NCI-H2171 treated with DMSO at 0.1 percent for 48 hours (cell line): Measurements from ENCODE around the gene DNAH8.

ENCODE experiments used
- DNase-seq: peaks from one replicate; lab custom pipeline; 2025; lab: John Stamatoyannopoulos, UW

Gene DNAH8

DNA sequence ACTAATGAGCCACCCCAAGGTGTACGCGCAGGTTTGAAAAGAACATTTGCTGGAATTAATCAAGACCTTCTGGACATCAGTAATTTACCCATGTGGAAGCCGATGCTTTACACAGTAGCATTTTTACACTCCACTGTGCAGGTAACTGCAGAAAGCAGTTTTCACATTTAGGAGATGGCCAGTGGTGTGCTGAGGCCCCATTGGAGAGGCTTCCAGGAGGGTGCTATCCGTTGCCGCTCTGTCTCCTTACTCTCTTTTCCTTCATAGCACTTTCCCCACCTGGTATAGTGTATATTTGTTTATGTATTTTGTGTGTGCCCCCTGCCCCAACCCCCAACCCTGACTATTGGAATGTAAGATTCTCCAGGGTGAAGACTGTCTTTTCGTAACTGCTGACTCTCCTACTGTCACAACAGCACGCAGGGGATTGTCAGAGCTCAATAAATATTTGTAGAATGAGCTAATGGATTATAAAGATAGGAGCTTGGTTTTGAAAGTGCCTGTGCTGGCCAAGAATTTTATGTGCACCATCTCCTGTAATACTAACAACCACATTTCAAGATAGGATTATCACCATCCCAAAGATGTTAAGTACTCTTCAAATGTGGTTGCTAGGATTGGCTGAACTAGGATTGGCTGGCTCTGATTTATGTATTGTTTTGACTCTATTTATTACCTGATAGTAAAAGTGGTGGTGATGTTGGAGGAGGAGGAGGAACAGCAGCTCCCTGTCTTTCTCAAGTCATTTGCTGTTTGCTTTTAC, 259.5 kb downstream of the DNAH8 start:
- no peak for DNase-seq

DNA sequence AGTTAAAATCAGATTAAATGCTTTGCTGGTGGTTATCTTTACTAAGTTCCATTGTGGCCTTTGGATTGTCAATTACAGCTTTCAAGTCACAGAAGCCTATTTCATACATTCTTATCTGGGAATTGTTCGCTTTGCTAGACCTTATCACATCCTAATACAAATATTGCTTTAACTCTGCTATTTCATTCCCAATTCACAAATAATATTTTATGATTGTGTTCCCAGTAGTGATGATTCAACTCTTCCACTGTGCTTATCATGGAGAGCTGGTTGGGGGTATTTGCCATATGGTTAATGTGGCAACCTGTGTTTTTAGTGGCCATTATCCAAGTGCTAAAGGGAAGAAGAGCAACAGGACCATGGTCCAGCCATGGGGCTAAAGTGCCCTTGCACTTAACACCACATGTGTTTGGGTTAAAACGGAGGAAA, 260.5 kb downstream of the DNAH8 start:
- DNase-seq, result no peak

DNA sequence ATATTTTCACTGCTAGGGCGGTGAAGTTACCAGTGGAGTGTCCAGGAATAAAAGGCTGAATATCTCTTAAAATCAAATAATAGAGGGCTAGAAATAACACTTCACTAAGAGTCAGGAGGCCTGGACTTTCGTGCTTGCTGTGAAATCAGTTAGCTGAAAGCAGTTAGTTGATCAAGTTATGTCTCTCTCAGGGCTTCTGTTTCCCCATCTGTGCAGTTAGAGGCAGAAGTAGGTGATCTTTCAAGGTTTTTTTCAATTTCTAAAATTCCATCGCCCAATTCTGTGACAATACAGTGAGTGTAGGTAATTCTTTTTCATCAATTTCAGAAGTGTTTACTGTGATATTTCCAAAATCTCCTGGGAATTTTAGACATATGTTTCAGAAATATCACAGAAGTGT, 260.9 kb downstream of the DNAH8 start:
- no peak for DNase-seq

- no peak for DNase-seq
Measured at GRCh38 chr6:38976801-38977500, 261.8 kb downstream of the DNAH8 start.

DNA sequence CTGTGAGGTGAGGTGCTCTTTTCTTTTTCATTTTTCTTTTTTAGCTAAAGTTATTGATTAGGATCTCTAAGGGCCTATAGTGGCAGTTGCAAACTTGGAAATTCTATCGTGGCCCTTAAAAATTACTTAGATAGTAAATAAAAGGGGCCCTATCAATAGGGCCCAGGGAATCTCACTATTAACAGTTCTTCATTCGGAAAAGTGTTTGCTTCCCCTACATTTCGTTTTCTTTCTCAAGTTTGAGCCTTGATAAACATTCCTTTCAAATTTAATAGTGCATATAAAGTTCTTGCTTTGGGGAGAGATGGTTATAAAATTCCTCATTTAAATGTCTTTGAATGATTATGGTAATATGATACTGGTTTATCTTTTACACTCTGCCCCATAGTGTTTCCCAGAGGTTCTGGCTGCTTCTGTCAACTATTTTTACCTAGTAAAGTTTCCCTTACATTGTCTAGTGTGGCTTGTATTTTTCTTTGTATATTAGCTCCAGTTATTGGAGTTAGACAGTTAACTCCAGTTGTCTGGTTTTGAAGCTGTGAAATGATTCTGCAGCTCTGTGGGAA, 263.1 kb downstream of the DNAH8 start:
- no peak for DNase-seq

DNA sequence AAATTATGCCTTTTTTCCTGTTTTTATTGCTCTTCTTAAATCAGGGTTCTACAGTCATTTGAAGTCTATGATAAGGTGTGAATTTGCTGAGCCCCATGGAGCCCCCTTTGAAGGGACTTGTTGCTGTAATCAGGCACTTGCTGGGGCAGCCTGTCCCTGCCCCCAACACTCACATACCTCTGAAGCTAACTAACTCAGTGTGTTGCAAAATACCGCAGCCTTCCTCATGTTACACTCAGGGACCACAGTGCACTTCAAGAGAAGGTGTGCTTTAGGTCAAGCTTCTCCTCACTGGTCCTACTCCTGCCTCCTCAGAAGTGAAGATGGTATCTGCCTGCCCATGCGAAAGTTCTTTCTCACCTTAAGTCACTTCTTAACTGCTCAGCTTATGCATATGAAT, 267.4 kb downstream of the DNAH8 start:
- DNase-seq, result no peak

GRCh38 chr6:38984723-38985122, 269.6 kb downstream of the DNAH8 start:
- no peak for DNase-seq

- DNase-seq, result no peak
Measured at GRCh38 chr6:38985839-38986238, 270.7 kb downstream of the DNAH8 start.

DNA sequence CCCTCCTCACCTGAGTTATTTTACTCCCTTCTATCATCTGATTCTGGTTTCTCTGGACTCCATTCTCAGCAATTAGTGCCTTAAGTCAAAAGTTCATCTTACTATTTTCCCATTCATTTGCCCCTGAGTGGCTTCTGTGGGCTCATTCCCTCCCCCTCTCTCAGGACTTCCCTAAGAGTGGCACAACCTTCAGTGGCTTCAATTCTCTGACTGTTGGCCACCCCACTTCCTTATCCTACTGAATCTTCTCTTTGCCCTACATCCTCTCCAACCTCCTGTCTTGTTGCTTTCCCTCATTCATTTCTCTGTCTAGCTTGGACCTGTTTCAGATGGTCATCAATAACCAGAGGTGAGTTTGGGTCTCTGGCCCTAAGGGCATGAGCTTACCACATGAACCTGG, 272.4 kb downstream of the DNAH8 start:
- DNase-seq, result no peak

DNA sequence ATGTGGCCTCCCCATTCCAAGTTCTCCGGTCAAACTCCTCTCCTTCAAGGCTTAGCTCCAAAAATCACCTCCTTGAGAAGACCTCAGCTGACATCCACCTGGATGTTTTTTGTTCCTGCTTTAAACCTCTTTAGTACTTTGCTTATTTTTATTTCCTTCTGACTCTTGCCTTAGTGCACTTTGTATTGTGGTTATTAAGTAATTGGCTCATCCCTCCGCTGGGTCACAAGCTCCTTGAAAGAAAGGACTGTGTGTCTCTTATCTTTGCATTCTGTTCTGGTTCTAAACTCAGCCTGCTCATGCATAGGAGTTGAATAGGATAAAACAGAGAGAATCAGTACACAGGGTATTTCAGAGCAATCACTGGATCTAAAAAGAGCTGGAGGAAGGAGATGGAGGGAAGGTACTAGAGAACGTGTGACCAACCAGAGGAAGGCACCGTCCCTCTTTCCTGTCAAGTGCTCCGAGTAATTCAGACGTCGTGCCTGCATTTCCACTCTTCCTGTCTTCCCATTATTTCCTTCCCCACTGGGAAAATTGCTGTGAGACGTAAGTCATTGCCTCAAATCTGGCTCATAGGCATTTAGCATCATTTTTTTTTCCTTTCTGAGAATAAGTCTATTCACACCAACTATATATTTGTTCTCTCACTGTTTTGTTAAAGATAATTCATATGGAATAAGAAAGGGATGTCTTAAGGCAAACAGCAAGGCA, 273.8 kb downstream of the DNAH8 start:
- DNase-seq, result no peak

DNA sequence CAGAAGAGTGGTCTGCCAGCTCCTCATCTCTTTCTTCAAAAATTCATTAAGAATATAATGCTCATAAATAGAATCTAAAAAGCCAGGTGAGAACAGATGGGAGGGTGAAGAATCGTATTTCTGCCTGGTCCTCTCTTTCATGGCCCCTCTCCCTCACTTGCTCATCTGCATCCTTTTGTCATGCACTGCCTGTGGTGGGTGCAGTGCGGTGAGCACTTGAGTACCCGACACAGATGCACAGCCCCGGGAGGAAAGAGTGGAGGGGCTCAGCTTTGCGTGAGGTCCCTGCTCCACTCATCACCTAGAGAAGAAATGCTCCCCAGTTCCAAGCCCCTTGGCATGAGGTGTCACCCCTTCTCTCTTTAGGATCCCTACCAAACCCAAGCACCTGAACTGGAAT, 275.4 kb downstream of the DNAH8 start:
- no peak for DNase-seq

GRCh38 chr6:38996676-38997075, 281.6 kb downstream of the DNAH8 start:
- DNase-seq, result no peak

GRCh38 chr6:38997128-38997761, 282.1 kb downstream of the DNAH8 start:
- DNase-seq, result no peak

DNA sequence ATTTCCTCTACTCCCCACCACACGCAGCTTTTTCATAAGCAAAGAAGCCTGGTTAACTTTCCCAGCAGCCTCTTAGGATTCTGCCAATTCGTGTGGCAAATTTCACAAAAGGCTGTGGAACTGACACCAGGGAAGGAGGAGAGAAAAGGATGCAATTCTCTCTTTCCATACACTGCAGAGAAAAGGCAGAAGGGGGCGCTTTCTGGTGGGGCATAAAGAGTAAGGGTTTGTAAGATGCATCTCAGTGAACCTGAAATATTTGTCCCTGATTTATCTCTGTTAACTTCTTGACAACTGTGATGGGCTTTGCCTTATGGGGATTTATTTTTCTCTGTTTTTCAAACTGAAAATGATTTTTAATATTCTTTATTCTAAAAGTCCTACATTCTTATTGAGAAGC, 288.0 kb downstream of the DNAH8 start:
- no peak for DNase-seq

DNA sequence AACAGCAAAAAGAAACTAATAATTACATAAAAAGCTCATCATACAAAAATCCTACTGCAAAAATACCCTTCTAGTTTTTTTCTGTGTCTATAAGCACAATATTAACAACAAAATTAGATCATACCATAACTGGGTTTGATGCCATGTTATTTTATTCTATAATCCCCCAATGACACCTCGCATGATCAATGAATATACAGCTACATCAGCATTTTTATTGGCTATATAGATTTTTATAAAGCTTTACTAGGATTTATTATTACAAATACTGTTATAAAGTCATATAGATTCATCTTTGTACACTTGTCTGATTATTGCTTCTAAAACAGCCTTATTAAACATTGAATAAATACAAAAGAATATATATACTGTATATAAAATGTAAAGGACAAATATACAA, 288.4 kb downstream of the DNAH8 start:
- no peak for DNase-seq

DNA sequence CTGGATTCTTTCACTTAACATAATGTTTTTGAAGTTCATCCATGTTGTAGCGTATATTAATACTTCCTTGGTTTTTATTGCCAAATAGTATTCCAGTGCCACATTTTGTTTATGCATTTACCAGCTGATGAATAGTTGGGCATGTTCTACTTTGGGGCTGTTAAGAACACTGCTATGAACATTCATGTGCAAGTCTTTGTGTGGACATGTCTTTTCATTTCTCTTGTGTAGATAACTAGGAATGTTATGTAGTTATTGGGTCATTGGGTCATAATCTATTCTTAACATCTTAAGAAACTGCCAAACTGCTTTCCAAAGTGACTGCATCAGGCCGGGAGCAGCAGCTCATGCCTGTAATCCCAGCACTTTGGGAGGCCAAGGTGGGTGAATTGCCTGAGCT, 289.7 kb downstream of the DNAH8 start:
- DNase-seq, result no peak

- no peak for DNase-seq
Measured at GRCh38 chr6:39005774-39006173, 290.7 kb downstream of the DNAH8 start.

DNA sequence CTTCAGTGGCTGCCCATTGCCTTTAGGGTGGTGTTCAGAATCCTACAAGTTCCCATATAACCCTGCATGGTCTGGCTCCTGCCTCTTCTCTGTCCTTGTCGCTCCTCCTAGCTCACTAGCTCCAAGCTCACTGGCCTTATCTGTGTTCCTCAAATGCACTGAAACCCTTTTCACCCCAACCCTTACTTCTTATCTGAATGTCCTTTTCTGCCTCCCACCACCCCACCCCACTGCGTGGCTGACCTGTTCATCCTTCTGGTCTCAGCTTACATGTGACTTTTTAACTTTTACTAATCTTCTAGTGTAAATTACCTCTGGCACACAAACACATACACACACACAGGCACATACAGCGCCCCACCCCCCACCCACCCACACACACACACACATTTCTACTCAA, 292.5 kb downstream of the DNAH8 start:
- DNase-seq, result no peak

- no peak for DNase-seq
Measured at GRCh38 chr6:39008737-39009136, 293.6 kb downstream of the DNAH8 start.

DNA sequence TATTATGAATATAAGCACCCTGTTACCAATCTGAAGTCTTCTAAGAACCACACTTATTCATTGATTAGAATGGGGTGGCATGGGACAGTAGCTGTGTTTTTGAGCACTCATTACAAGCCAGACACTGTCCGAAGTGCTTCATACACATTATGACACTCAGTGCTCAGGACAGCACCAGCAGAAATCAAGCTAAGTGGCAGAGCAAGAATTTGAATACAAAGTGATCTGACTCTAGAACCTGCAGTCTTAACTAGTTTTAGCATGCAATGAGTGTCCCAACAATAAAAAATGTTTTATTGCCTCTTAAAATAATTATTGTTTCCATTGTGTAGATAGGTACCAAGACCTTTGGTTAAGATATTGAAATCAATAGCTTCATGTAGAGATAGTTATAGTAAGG, 294.4 kb downstream of the DNAH8 start:
- DNase-seq, result no peak

DNA sequence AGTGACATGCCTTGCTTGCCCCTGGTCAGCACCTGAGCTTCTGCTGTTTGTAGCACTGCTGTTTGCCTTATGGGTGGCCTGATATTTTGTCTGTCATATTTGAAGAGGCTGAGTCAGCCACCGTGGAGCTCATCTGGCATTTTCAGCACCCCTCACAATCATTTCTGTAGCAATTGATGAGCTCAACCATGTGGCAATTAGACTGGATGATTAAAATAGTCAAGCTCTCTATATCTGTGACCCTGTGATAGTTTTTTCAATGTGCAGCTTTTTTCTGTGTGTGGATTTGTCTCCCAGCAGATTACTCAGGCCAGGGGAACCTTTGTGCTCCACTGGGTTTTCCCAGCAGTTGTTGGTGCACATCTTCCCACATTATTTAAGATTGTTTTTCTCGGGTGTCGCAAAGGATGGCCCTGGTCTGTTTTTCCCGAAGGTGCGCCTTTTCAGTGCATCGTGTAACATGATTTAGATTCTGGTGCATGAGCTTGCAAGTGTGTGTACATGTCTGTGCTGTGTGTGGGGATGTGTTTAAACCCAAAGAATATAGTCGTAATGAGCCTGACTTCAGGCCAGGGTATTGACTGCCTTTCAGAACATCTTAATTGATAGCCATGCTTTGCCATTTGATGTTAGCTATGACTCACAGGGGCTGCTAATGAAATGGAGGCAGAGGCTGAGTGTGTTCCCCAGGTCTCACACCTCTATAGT, 301.9 kb downstream of the DNAH8 start:
- DNase-seq, result no peak

DNA sequence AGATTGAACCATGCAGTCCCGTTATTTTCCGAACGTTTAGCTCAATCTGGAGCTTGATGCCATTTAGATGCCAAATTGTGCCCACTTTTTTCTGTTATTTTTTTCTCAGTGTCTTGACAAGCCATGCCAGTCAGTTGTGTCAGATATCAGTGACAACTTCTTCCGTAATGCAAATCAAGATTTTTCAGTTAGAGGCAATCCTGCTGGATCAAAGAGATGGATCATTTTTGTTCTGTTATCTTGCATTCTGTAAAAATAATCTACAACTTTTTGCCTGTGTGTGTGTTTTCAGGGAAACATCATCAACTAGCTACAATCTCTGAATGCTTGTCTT, 302.4 kb downstream of the DNAH8 start:
- no peak for DNase-seq
